Activated CD4-positive, alpha-beta memory T cell treated with anti-CD3 and anti-CD28 coated beads, Interleukin-2, amount 10 ng/mL, durations not matched to agents 7 days and 5 days (primary cell): ENCODE data around the gene BBLN. TPM values are rescaled to one million over a fixed set of nuclear protein-coding genes. Genes with fewer than 3 reads are reported as not detected.

Experiments used
- CTCF ChIA-PET: fragments of 350-600 bp; sonication (Branson Sonifier 250); formaldehyde crosslinking; loops from one replicate; lab custom pipeline; 2021; ENCODE audit warnings: antibody characterized with exemption, inconsistent platforms; lab: Charles Lee
- POLR2A ChIA-PET: fragments of 350-600 bp; sonication (Branson Sonifier 250); formaldehyde crosslinking; loops from one replicate; lab custom pipeline; 2021; ENCODE audit warnings: antibody characterized with exemption; lab: Charles Lee
- DNase-seq: peaks from one replicate; pipeline ENCODE4 v3.0.0-alpha.2; 2020
- H3K27ac Mint-ChIP-seq: one replicate; pipeline ENCODE4 v1.8.0; 2021; ENCODE audit warnings: mild to moderate bottlenecking, mixed read lengths
- H3K27me3 Mint-ChIP-seq: one replicate; pipeline ENCODE4 v1.8.0; 2021; ENCODE audit warnings: mixed read lengths
- H3K36me3 Mint-ChIP-seq: one replicate; pipeline ENCODE4 v1.8.0; 2021; ENCODE audit warnings: low read depth, mixed read lengths
- H3K4me1 Mint-ChIP-seq: one replicate; pipeline ENCODE4 v1.8.0; 2021; ENCODE audit warnings: mixed read lengths
- H3K4me3 Mint-ChIP-seq: one replicate; pipeline ENCODE4 v1.8.0; 2021; ENCODE audit warnings: mild to moderate bottlenecking, mixed read lengths
- H3K9me3 Mint-ChIP-seq: one replicate; pipeline ENCODE4 v1.8.0; 2021; ENCODE audit warnings: mixed read lengths
- total RNA-seq, 2 experiments: library from RNA; stranded (reverse); gene quantifications; one replicate each; pipeline ENCODE4 v1.2.3, GENCODE V29; 2021

Gene BBLN
- total RNA-seq, 2 experiments from 2014 or later: 91.3 to 94.1 TPM

GRCh38 chr9:128120061-128120740, 39.9 kb upstream of the BBLN start:
- peaks cover 13% of the 10 kb centered on the region for H3K36me3 Mint-ChIP-seq
- no peak overlapping the region for H3K27ac Mint-ChIP-seq
- no peaks in the 10 kb centered on the region for H3K9me3 Mint-ChIP-seq
- H3K4me1 Mint-ChIP-seq: peaks cover 12% of the 10 kb centered on the region
- POLR2A ChIA-PET: no interaction called here
- H3K27me3 Mint-ChIP-seq: no peaks in the 10 kb centered on the region
- CTCF ChIA-PET: no interaction called here
- no peak overlapping the region for H3K4me3 Mint-ChIP-seq
- no peak for DNase-seq

- CTCF ChIA-PET: no interaction called here
- H3K36me3 Mint-ChIP-seq: peaks cover 13% of the 10 kb centered on the region
These were observed 39.2 kb upstream of the BBLN start for GRCh38 chr9:128120741-128121465.

DNA sequence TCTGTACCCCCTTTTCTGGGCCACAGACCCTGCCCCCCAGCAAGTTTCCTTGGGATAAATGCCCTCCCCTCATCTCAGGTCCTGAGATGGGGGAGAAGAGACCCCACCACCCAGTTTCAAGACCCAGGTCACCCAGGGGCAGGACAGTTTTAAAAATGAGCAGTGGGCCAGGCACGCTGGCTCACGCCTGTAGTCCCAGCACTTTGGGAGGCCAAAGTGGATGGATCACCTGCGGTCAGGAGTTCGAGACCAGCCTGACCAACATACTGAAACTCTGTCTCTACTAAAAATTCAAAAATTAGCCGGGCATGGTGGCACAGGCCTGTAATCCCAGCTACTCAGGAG, 38.6 kb upstream of the BBLN start:
- peaks cover 23% of the 10 kb centered on the region for H3K4me1 Mint-ChIP-seq
- CTCF ChIA-PET: no interaction called here
- H3K27ac Mint-ChIP-seq: no peak overlapping the region
- POLR2A ChIA-PET: no interaction called here
- no peaks in the 10 kb centered on the region for H3K27me3 Mint-ChIP-seq
- H3K9me3 Mint-ChIP-seq: no peaks in the 10 kb centered on the region
- peaks cover 13% of the 10 kb centered on the region for H3K36me3 Mint-ChIP-seq
- H3K4me3 Mint-ChIP-seq: no peak overlapping the region
- DNase-seq: no peak

More at GRCh38 chr9:128120741-128121465, 39.2 kb upstream of the BBLN start:
- no peak for DNase-seq
- POLR2A ChIA-PET: no interaction called here
- Mint-ChIP-seq H3K9me3 (no peaks in the 10 kb centered on the region), H3K4me3 (no peak overlapping the region), H3K4me1 (peaks cover 18% of the 10 kb centered on the region), H3K27ac (no peak overlapping the region), H3K27me3 (no peaks in the 10 kb centered on the region)

DNA sequence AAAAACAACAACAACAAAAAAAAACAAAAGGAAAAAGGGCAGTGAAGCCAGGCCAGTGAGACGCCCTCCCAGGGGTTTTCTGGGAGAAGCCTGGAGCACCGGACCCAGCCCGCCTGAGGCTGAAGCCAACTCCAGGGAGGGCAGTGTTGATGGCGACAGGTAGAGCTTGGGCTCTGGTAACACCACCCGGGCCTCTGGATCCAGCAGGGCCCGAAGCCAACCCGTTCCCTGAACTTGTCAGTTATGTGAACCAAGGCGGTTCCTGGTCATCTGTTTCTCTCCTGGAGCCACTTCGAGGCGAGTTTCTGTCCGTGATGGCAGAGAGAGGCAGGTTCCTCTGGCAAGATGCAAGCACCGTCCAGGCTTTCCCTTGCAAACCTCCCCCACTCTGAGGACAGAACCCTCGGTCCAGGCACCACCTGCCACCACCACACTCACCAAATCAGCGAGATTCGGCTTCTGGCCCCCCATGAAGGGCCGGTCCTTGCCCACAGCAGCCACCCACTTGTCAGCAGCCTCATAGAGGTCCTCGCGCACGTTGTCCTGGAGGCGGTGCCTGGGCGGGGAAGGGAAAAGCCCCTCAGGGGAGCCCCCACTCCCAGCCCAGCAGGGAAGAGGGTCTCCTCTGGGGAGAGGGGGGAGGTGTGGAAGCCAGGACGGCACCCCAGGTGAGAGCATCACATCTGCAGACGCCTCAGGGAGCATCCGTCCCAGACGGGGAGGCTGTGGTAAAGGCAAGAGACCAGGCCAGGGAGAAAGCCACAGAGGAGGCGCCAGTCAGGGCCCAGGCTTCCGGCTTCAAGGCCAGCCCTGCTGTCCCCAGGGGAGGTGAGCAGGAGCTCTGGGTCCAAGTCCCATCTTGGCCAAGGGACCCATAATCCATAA, 37.9 kb upstream of the BBLN start:
- ChIA-PET POLR2A (no interaction called here), CTCF (no interaction called here)
- peaks cover 24% of the 10 kb centered on the region for H3K4me1 Mint-ChIP-seq
- H3K36me3 Mint-ChIP-seq: peaks cover 13% of the 10 kb centered on the region
- H3K27ac Mint-ChIP-seq: no peak overlapping the region
- no peaks in the 10 kb centered on the region for H3K9me3 Mint-ChIP-seq
- DNase-seq: no peak
- no peaks in the 10 kb centered on the region for H3K27me3 Mint-ChIP-seq
- H3K4me3 Mint-ChIP-seq: no peak overlapping the region

- Mint-ChIP-seq H3K36me3 (peaks cover 13% of the 10 kb centered on the region), H3K4me1 (peaks cover 20% of the 10 kb centered on the region), H3K27ac (no peak overlapping the region), H3K4me3 (no peak overlapping the region), H3K27me3 (no peaks in the 10 kb centered on the region), H3K9me3 (no peaks in the 10 kb centered on the region)
- ChIA-PET POLR2A (no interaction called here), CTCF (no interaction called here)
- DNase-seq: no peak
These were observed 37.3 kb upstream of the BBLN start for GRCh38 chr9:128122809-128123175.

- Mint-ChIP-seq H3K4me1 (peaks cover 23% of the 10 kb centered on the region), H3K9me3 (no peaks in the 10 kb centered on the region), H3K27ac (no peak overlapping the region), H3K4me3 (no peak overlapping the region), H3K27me3 (no peaks in the 10 kb centered on the region), H3K36me3 (peaks cover 13% of the 10 kb centered on the region)
- no peak for DNase-seq
- CTCF ChIA-PET: no interaction called here
- POLR2A ChIA-PET: no interaction called here
These were observed 36.5 kb upstream of the BBLN start for GRCh38 chr9:128123451-128124080.

GRCh38 chr9:128124451-128124850, 35.6 kb upstream of the BBLN start:
- H3K4me1 Mint-ChIP-seq: peaks cover 30% of the 10 kb centered on the region
- POLR2A ChIA-PET: no interaction called here
- H3K27ac Mint-ChIP-seq: no peak overlapping the region
- no peak for DNase-seq
- CTCF ChIA-PET: interaction anchor here (0.6 to 3.2 kb wide), 6 partner anchors 7 to 96 kb away, joined by 3 to 22 read pairs (median 3); no protein-coding TSS in a partner anchor
- no peak overlapping the region for H3K4me3 Mint-ChIP-seq
- H3K27me3 Mint-ChIP-seq: no peaks in the 10 kb centered on the region
- H3K36me3 Mint-ChIP-seq: peaks cover 13% of the 10 kb centered on the region
- no peaks in the 10 kb centered on the region for H3K9me3 Mint-ChIP-seq

- peak; percentile 54 for DNase-seq
- Mint-ChIP-seq H3K9me3 (no peaks in the 10 kb centered on the region), H3K4me1 (peaks cover 34% of the 10 kb centered on the region), H3K36me3 (peaks cover 13% of the 10 kb centered on the region), H3K4me3 (no peak overlapping the region), H3K27me3 (no peaks in the 10 kb centered on the region), H3K27ac (no peak overlapping the region)
- ChIA-PET POLR2A (no interaction called here), CTCF (interaction anchor here (0.6 to 3.2 kb wide), 7 partner anchors 8 to 97 kb away, joined by 3 to 22 read pairs (median 3); no protein-coding TSS in a partner anchor)
These were observed 35.0 kb upstream of the BBLN start for GRCh38 chr9:128124873-128125579.

- H3K4me1 Mint-ChIP-seq: peaks cover 34% of the 10 kb centered on the region
- peaks cover 13% of the 10 kb centered on the region for H3K36me3 Mint-ChIP-seq
- ChIA-PET CTCF (interaction anchor here (1.1 to 3.2 kb wide), 3 partner anchors 9 to 65 kb away, joined by 3 to 22 read pairs (median 9); no protein-coding TSS in a partner anchor), POLR2A (interaction anchor here (0.6 kb wide), 1 partner anchor 856 kb away, joined by 4 read pairs; no protein-coding TSS in a partner anchor)
- no peak for DNase-seq
- no peaks in the 10 kb centered on the region for H3K9me3 Mint-ChIP-seq
- H3K27me3 Mint-ChIP-seq: peaks cover under 1% of the 10 kb centered on the region
- H3K27ac Mint-ChIP-seq: peak overlapping the region; percentile 16
- peak overlapping the region; percentile 78 for H3K4me3 Mint-ChIP-seq
These were observed 34.3 kb upstream of the BBLN start for GRCh38 chr9:128125580-128126354.

DNA sequence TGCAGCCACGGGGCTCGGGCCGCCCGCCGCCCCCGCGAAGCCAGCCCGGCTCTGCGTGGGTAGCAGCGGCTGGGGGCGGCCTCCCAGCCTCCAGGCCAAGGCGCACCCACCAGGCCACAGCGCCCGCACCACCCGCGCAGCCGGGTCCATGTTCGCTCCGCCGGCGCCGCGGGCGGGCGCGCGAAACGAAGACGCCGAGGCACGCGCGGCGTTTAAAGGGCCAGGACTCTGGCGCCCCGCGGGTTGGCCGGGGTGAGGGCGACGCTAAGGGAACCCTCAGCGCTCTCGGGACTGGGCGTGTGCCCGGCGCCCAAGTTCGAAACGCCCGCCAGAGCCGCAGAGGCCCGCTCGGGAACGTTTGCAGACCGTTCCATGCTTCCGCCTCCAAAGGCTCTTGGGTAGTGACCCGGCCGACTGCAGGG, 32.5 kb upstream of the BBLN start, which contains the start of gene PTGES2:
Gene PTGES2 (minus strand): TSS at position 162 of the 422 bp plus-strand sequence. CDS start 12 bp downstream, at position 150.
- H3K27ac Mint-ChIP-seq: peak within 1 kb of the TSS; percentile 96
- peak within 1 kb of the TSS; percentile 91 for H3K4me3 Mint-ChIP-seq
- peaks cover 13% of the 10 kb centered on the region for H3K27me3 Mint-ChIP-seq
- ChIA-PET POLR2A (interaction anchor here (1.0 to 3.0 kb wide), 4 partner anchors 10 to 59 kb away, joined by 4 to 19 read pairs (median 5); partner anchors contain the start of genes BBLN and SLC25A25), CTCF (interaction anchor here (1.1 to 2.1 kb wide), 3 partner anchors 9 to 32 kb away, joined by 3 to 10 read pairs (median 4); no protein-coding TSS in a partner anchor)
- H3K4me1 Mint-ChIP-seq: peaks cover 34% of the 10 kb centered on the region
- peaks cover 10% of the 10 kb centered on the region for H3K36me3 Mint-ChIP-seq
- DNase-seq: peak; percentile 83
- H3K9me3 Mint-ChIP-seq: no peaks in the 10 kb centered on the region
